SU-DHL-6 (cell line): ENCODE results near the gene GPR55.

ENCODE experiments used
- EZH2phosphoT487 ChIP-seq: fragments of 200-600 bp; sonication (generic), shearing (Covaris generic); conservative IDR thresholded peaks from 2 replicates; pipeline ENCODE4 v1.6.1; 2018; ENCODE audit warnings: mild to moderate bottlenecking, antibody characterized with exemption, low read length, moderate library complexity, mixed read lengths
- TF ChIP-seq, protein P1 (sequence below): fragments of 200-600 bp; sonication (generic); IDR thresholded peaks from one replicate; pipeline ENCODE4 v1.5.1; 2017; ENCODE audit warnings: antibody characterized with exemption, mild to moderate bottlenecking, low read length, moderate library complexity; ENCODE audit not compliant: insufficient read depth, poor library complexity, severe bottlenecking

GRCh38 chr2:230863031-230863430 lies 62.0 kb downstream of the GPR55 start:
- TF ChIP-seq, protein P1, sequence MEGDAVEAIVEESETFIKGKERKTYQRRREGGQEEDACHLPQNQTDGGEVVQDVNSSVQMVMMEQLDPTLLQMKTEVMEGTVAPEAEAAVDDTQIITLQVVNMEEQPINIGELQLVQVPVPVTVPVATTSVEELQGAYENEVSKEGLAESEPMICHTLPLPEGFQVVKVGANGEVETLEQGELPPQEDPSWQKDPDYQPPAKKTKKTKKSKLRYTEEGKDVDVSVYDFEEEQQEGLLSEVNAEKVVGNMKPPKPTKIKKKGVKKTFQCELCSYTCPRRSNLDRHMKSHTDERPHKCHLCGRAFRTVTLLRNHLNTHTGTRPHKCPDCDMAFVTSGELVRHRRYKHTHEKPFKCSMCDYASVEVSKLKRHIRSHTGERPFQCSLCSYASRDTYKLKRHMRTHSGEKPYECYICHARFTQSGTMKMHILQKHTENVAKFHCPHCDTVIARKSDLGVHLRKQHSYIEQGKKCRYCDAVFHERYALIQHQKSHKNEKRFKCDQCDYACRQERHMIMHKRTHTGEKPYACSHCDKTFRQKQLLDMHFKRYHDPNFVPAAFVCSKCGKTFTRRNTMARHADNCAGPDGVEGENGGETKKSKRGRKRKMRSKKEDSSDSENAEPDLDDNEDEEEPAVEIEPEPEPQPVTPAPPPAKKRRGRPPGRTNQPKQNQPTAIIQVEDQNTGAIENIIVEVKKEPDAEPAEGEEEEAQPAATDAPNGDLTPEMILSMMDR: no peak
- no peak for TF ChIP-seq EZH2phosphoT487
